ENCODE results near the gene MACROD1. TPM values are rescaled to one million over a fixed set of nuclear protein-coding genes. Genes with fewer than 3 reads are reported as not detected.

The MACROD1 gene
- total RNA-seq, 2 experiments from 2014 or later: 6.0 to 6.3 TPM

- no peak overlapping the region for H3K4me3 ChIP-seq (ENCODE audit: low read length)
- intact Hi-C loops (cut with DNase I, micrococcal nuclease): no loop called here
- H3K36me3 Mint-ChIP-seq (ENCODE audit: low read depth): no peaks in the 10 kb centered on the region
- H3K9me3 ChIP-seq (ENCODE audit: control insufficient read depth in 1 of 2, insufficient read depth in 1 of 2, low read length in 2 of 2): no peaks in the 10 kb centered on the region
- no peaks in the 10 kb centered on the region for H3K27me3 ChIP-seq (ENCODE audit: control insufficient read depth in 1 of 2, insufficient read depth in 2 of 2, low read length in 2 of 2)
- H3K9me3 Mint-ChIP-seq: no peaks in the 10 kb centered on the region
- H3K27me3 Mint-ChIP-seq: no peaks in the 10 kb centered on the region
- peak; percentile 17 for TF ChIP-seq CTCF (IDR thresholded peaks at IDR 0.05)
- no peak overlapping the region for H3K27ac Mint-ChIP-seq
- POLR2A ChIA-PET: no interaction called here
- no peaks in the 10 kb centered on the region for H3K36me3 ChIP-seq (ENCODE audit: insufficient read depth, low read length)
- H3K4me3 Mint-ChIP-seq: no peak overlapping the region
- no peak for DNase-seq
- H3K27ac ChIP-seq (ENCODE audit: low read depth in 1 of 2, low read length in 2 of 2): no peak overlapping the region
- H3K4me1 Mint-ChIP-seq (ENCODE audit: low read depth): no peaks in the 10 kb centered on the region
- ATAC-seq (ENCODE audit: poor library complexity): no peak
- no peaks in the 10 kb centered on the region for H3K4me1 ChIP-seq (ENCODE audit: insufficient read depth, low read length)
- CTCF ChIA-PET: no interaction called here
These were observed 66.5 kb downstream of the MACROD1 start for GRCh38 chr11:64099436-64099835.

GRCh38 chr11:64098318-64098831, 67.5 kb downstream of the MACROD1 start:
- CTCF ChIA-PET: no interaction called here
- H3K27ac Mint-ChIP-seq: no peak overlapping the region
- no peak overlapping the region for H3K4me3 Mint-ChIP-seq

GRCh38 chr11:64097468-64098317, 68.2 kb downstream of the MACROD1 start:
- Histone ChIP-seq H3K27ac (ENCODE audit: low read depth in 1 of 2, low read length in 2 of 2) (no peak overlapping the region), H3K27me3 (ENCODE audit: control insufficient read depth in 1 of 2, insufficient read depth in 2 of 2, low read length in 2 of 2) (no peaks in the 10 kb centered on the region), H3K4me3 (ENCODE audit: low read length) (no peak overlapping the region), H3K36me3 (ENCODE audit: insufficient read depth, low read length) (no peaks in the 10 kb centered on the region), H3K9me3 (ENCODE audit: control insufficient read depth in 1 of 2, insufficient read depth in 1 of 2, low read length in 2 of 2) (no peaks in the 10 kb centered on the region), H3K4me1 (ENCODE audit: insufficient read depth, low read length) (no peaks in the 10 kb centered on the region)
- Mint-ChIP-seq H3K9me3 (no peaks in the 10 kb centered on the region), H3K4me3 (no peak overlapping the region), H3K36me3 (ENCODE audit: low read depth) (no peaks in the 10 kb centered on the region), H3K27ac (no peak overlapping the region), H3K4me1 (ENCODE audit: low read depth) (no peaks in the 10 kb centered on the region), H3K27me3 (no peaks in the 10 kb centered on the region)
- CTCF ChIA-PET: no interaction called here
- intact Hi-C loops (cut with DNase I, micrococcal nuclease): no loop called here
- no peak for TF ChIP-seq CTCF (IDR thresholded peaks at IDR 0.05)
- POLR2A ChIA-PET: no interaction called here
- DNase-seq (no peak), ATAC-seq (ENCODE audit: poor library complexity) (no peak)

More at GRCh38 chr11:64098318-64098831, 67.5 kb downstream of the MACROD1 start:
- H3K9me3 ChIP-seq (ENCODE audit: control insufficient read depth in 1 of 2, insufficient read depth in 1 of 2, low read length in 2 of 2): no peaks in the 10 kb centered on the region
- POLR2A ChIA-PET: no interaction called here
- H3K4me1 ChIP-seq (ENCODE audit: insufficient read depth, low read length): no peaks in the 10 kb centered on the region
- no peak overlapping the region for H3K4me3 ChIP-seq (ENCODE audit: low read length)
- H3K36me3 Mint-ChIP-seq (ENCODE audit: low read depth): no peaks in the 10 kb centered on the region
- TF ChIP-seq CTCF (IDR thresholded peaks at IDR 0.05): no peak
- H3K27me3 Mint-ChIP-seq: no peaks in the 10 kb centered on the region
- H3K27me3 ChIP-seq (ENCODE audit: control insufficient read depth in 1 of 2, insufficient read depth in 2 of 2, low read length in 2 of 2): no peaks in the 10 kb centered on the region
- DNase-seq (no peak), ATAC-seq (ENCODE audit: poor library complexity) (no peak)
- no peaks in the 10 kb centered on the region for H3K36me3 ChIP-seq (ENCODE audit: insufficient read depth, low read length)
- no peaks in the 10 kb centered on the region for H3K4me1 Mint-ChIP-seq (ENCODE audit: low read depth)
- intact Hi-C loops (cut with DNase I, micrococcal nuclease): no loop called here
- H3K27ac ChIP-seq (ENCODE audit: low read depth in 1 of 2, low read length in 2 of 2): no peak overlapping the region
- H3K9me3 Mint-ChIP-seq: no peaks in the 10 kb centered on the region
